ENCODE results near the gene FAT1.

FAT1 gene

GRCh38 chr4:186537843-186538521, 185.7 kb downstream of the FAT1 start:
- in situ Hi-C loops (cut with HindIII; ENCODE audit: low pct_unique_long_range_greater_than_20kb, low sequenced_read_pairs) = no loop called here
- TF ChIP-seq JUND (IDR thresholded peaks at IDR 0.05; ENCODE audit: low read depth) = no peak

More at GRCh38 chr4:186537843-186538521, 185.7 kb downstream of the FAT1 start:
- no peak for DNase-seq (ENCODE audit: low read depth in 1 of 2, low spot score in 1 of 2)
